Caki2 (cell line): Measurements from ENCODE around the gene NSD2. TPM values are rescaled to one million over a fixed set of nuclear protein-coding genes. Genes with fewer than 3 reads are reported as not detected.

Source experiments
- DNase-seq: peaks from one replicate; pipeline ENCODE4 v3.0.0-alpha.2; 2015; ENCODE audit warnings: low read depth
- in situ Hi-C: cut with HindIII; loops from 2 replicates; pipeline ENCODE4 v1.10.0; 2016; ENCODE audit warnings: low sequenced_read_pairs, low pct_unique_long_range_greater_than_20kb, mixed read lengths
- total RNA-seq: library from RNA; depleted of rRNA; stranded (reverse); fragments of >200 nt; shearing (Covaris generic); gene quantifications from 2 replicates; pipeline ENCODE4 v1.2.3, GENCODE V29; 2014; ENCODE audit warnings: low replicate concordance

Gene NSD2
- total RNA-seq, 1 experiment from 2014 or later = 54.8 TPM

DNA sequence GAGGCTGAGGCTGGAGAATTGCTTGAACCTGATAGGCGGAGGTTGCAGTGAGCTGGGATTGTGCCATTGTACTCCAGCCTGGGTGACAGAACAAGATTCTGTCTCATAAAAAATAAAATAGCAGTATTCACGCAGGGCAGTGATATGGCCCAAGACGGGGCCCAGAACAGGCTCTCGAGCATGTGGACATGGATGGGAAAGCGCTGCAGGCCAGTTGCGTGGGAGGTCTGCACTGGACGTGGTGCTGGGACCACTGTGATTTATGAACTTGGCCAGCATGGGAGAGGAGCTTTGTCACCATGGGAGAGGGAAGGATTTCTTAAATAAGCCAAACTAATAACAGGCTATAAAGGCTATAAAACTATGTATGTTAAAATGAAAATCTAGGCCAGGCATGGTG, 51.6 kb downstream of the NSD2 start:
- DNase-seq = no peak
- in situ Hi-C loops = no loop called here

DNA sequence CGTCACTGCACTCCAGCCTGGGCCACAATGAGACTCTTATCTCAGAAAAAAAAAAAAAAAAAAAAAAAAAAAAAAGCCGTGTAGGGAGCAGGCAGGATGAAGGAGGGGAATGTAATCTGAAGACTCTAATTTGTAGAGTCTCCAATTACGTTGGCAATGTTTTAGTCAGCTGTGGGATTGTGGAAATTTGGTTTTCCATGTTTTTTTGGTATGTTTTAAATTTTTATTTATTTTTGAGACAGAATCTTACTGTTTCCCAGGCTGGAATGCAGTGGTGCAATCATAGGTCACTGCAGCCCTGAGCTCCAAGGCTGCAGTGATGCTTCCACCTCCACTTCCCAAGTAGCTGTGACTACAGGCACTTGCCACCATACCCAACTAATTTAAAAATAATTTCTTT, 56.5 kb downstream of the NSD2 start:
- in situ Hi-C loops = no loop called here
- DNase-seq = no peak

DNA sequence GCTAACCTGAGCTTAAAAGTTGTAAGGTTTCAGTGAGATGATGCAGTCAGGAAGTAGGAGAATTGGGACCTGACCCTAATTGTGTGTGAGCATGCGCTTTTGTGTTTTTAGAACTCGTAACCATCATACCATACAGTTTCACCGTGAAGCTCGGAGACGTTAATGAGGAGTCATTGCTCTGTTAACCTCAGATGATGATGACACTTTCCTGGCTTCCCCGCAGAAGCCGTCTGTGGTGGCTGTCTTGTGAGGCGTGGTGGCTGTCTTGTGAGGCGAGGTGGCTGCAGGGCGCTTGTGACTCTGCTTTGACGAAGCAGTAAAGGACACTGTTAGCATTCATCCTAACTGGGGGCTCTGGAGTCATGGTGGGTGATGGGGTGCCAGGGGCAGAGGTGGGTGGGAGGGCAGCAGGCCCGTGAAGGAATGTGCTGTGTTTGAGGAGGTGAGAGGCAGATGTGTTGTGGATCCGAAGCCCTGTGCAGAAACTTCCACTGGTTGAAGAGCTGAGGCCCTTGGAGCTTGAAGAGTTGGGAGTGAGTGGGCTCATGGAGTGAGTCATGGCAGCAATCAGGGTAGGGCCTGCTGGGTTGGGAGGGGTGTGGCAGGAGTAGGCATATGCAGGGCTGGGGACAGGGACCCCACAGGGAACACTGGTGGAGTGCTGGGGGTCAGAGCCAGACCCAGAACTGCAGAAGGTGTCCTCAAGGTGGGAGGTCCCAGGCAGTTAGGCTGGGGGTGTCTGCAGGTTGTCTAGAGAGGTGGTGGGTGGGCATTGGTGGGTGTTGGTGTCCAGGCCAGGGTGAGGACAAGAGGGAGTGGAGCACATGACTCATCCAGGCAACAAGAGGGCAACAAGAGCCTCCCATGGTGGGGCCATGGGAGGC, 57.4 kb downstream of the NSD2 start:
- in situ Hi-C loops = no loop called here
- DNase-seq = no peak

DNA sequence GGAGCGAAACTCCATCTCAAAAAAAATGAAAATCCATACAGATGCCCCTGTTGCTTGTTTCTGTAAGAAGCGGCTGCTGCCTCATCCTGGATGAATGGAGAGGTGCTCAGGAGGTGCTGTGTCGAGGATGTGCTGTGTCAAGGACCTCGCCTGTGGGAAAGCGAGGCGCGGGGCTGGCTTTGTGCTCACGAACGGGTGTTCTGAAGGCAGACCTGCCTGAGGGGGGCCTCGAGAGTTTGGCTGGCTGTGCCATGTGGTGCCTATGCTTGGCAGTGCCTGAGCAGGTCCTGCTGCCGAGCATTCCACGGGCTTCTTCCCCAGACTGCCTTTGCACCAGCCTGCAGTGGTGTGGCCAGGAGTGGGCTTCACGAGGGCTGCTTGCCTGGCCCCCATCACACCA, 61.5 kb downstream of the NSD2 start:
- no peak for DNase-seq
- in situ Hi-C loops = no loop called here

DNA sequence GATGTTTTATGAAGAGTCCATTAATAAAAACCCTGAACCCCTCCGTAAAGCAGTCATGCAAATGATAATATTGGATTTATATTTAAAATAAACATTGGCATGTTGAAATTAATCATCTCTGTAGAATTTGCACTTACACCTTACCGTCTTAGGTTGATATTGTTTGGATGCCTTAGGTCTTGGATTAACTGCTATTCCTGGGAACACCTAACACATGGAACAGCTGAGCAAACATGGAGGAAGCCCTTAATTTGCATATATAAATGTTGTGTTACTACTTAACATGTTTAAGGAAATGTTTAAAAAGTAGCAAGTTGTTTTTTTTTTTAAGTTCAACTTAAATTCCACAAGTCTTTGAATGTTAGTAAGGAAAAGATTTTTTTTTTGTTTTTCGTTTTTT, 62.5 kb downstream of the NSD2 start:
- in situ Hi-C loops = no loop called here
- DNase-seq = no peak

DNA sequence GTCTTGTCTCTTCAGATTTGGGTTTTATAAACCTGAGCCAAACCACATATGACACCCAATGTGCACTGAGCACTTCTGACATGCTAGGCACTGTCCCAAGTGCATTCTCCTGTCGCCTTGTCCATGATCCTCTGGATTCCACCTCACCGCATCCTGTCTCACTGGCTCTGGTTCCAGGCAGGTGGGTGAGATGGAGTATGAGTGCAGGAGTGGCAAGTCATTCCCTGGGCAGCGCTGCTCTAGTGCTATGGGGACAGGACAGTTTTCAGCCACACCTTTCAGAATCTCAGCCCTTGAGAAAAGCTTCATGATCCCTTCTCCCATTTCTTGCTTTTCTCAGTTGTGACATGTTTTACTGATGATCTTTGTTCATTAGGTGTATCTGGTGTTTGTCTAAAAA, 66.4 kb downstream of the NSD2 start:
- DNase-seq = no peak
- in situ Hi-C loops = no loop called here

DNA sequence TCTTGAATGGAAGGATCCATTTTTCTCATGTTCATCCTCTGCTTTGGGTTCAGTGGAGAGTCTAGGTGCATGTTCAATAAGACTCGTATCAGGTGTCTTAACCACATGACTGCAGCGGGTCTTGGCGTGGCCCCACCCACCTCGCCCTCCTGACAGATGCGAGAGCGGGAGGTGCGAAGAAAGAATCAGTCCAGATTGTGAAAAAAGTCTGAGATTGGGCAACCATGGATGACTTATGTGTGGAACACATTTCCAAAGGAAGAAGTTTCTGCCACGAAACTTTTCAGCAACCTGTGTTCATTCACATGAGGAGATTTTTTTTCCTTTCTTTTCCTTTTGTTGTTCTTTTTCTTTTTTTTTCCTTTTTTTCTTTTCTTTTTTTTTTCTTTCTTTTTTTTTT, 66.8 kb downstream of the NSD2 start:
- no peak for DNase-seq
- in situ Hi-C loops = no loop called here

DNA sequence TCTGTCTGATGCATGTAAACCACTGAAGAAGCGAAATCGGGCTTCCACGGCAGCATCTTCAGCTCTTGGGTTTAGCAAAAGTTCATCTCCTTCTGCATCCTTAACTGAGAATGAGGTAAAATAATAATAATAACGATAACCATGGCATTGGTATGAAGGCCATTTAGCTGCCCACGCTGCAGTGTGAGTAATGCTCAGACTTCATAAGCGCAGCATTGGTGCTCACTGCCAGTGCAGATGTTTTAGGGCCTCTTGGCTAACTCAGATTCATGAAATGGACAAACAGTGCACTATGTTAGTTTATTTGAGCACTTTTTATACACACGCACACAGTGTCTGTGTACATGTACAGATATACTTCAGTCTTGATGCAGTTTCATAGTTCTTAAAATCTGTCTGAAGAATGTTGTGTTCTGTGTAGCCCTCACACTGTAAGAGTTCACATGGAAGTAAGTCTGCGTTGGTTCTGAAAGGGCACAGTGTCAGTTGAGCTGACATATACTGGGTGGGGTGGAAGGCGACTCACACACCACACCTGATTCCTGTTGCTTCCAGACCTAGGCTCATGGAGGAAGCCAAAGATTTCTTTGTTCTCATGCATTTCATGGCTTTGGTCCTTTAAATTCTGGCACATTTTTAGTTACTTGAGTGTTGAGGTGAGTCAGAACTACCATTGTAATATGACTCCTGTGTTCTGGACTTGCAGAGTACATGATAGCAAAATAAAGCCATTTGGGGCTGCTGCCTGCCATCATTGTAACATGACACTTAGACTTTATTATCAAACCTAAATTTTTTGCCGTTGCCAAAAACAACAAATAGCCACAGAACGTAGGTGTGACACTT, 68.7 kb downstream of the NSD2 start:
- DNase-seq = peak; percentile 61
- in situ Hi-C loops = no loop called here

DNA sequence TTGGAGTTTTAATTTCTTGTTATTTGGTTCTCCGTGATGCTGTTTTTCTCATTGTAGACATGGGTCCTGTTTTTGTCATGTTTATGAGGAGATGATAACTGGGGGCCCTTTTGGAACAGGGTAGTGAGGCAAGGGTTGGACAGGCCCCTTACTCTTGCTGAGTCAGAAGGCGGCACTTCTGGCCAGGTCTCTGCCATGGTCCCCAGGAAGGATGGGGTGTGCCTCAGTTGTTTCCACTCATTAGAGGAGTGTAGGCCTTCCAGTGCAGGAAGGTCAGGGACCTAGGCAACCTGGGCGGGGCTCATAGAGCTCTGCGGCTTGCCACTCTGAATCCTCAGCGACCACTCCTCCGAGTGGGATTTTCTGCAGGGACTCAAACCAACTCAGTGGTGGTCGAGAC, 69.4 kb downstream of the NSD2 start:
- DNase-seq = no peak
- in situ Hi-C loops = no loop called here

DNA sequence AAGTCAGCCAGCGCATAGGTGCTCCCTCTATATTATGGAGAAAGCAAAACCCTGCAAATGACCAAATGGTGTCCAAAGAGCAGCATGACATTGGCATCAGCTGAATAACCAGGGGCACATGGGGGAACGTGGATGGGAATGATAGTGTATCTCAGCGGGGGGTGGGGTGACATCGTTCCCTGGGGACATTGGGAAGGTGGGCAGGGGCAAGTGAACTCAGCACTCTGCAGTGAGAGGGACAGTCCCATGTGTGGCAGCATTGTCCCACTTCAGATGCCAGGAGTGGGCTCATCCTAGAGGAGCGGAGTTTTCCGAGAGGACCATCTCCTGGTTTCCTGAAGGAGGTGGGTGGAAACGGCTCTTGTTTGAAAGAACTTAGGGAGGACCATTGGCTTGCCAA, 72.7 kb downstream of the NSD2 start:
- in situ Hi-C loops = no loop called here
- no peak for DNase-seq

DNA sequence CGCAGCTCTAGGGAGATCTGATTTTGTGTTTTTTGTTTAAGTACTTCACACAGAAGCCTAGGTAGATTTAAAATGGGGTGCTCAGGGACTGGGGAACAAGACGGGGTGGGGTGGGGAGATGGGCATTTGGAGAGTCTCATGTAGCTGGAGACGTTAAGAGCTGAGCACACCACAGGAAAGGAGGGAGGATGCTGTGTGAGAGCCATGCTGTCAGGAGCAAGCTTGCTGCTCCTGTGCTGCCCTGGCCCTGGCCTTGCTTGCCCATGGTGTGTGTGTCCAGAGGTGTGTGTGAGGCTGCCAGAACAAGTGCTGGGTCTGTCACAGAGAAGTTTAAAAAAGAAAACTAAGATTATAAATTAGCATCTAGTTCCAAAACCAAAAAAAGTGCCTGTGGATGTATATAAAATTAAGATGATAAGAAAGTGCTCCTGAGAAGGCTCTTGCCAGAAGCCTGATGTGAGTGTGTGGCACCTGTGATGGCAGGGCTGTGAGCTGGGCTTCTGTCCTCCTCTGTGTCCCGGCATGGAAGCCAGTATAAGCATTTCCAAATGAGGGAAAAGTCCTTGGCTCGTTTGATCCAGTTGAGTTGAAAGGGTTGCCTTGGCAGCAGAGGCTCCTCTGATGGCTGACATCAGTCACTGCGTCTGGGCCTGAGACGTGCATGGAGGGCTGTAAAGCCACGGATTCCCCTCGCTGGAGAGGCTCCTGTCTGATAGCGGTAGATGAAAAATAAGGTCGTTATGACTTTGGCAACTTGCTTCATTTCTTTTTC, 74.1 kb downstream of the NSD2 start:
- in situ Hi-C loops = no loop called here

DNA sequence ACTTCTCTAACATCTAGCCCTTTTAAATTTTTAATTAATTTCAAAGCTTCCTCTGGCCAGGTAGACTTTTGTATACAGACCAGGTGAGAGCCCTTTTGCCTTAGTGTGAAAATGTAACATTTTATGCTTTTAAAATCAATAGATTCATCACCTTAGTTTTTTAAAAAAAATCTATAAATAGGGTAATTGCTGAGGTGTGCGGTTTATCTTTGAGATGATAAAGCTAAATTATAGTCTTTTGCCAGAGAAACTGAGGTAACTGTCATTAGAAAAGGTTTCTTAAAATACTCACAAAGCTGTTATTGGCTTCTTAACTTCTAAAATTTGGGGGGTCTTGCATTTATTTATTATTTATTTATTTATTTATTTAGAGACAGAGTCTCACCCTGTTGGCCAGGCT, 74.7 kb downstream of the NSD2 start:
- in situ Hi-C loops = no loop called here

More for the DNA sequence above, 74.1 kb downstream of the NSD2 start:
- DNase-seq = no peak

DNA sequence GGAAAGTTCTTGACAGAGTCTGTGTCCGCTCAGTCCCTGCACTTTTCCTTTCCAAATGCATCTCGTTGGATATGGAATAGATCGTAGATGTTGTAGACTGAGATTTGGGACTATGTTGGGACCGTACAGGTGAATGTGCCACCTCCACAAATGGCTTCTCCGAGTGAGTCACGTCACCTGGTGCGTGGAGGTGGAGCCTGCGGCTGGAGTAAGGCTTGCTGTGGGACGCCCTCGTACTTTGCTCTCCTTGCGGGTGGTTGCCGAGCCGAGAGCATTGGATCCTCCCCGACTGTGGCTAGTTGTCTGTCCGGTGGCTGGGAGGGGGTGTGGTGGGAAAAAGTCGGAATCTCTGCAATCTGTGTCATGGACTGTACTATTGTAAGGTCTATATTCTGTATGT, 77.0 kb downstream of the NSD2 start:
- DNase-seq = no peak
- in situ Hi-C loops = no loop called here

More for the DNA sequence above, 74.7 kb downstream of the NSD2 start:
- DNase-seq = no peak

DNA sequence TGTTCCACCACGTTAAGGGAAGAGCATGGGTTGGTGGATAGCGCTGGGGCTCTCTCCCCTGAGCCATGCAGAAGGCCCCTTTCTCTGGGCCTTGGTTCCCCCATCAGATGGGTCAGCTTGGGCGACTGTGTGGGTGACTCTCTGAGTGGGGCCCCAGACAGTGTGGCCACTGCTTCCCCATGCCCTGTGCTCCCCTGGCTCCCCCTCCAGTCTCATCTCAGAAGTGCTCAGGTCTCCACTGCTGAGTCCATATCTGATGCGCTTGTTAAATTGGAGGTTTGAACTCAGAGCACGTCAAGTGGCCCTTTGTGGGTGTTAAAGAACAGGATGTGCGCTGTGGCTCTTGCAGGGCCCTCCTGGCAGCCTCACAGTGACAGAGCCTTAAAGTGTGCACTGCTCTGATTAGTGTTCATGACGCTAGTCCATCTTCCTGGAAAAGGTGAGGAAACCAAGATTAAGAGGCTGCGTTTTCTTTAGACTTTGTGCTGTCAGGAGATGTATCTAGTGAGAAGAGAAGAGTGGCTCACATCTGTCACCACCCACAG, 77.8 kb downstream of the NSD2 start:
- in situ Hi-C loops = no loop called here
- DNase-seq = no peak

DNA sequence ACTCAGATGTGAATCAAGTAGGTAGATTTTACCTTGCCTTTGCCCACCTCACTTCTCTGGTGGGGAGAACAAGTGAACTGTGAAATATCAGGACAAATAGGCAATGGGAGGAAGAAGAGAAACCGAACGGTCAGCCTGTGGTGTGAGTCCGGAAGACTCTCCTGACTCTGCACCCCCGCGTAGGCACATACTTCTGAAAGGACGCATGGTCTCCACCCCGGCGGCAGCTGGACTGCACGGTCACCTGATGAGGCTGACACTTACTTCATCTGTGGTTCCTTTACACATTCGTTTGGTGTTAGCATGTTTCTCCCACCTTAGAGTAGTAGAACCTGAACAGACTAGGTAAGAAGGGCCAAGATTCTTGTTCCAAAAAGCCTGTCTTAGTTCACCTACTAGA, 79.2 kb downstream of the NSD2 start:
- DNase-seq = no peak
- in situ Hi-C loops = no loop called here

DNA sequence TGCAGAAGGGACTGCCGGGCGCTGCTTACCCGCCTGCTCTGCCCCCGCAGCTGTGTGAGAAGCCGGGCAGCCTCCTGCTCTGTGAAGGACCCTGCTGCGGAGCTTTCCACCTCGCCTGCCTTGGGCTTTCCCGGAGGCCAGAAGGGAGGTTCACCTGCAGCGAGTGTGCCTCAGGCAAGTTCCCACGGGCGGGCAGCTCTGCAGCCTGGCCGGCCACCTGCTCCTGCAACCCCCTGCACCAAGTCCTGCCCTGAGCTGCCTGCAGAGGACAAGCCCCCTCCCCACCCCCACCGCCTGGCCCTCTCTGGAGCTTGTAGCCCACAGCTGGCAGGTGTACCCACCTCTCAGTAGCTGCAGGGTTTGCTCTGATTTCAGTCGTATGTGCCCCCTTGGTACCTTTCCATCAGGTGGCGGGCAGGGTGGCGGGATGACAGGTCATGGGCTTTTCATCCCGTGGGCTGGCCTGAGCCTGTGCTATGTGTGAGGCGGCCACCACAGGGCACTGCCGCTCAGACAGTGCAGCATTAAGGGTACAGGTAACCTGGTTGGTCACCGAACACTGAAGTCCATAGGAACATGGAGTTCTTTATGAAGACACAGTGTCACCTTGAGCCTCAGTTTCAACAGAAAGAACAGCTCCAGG, 81.0 kb downstream of the NSD2 start:
- in situ Hi-C loops = no loop called here
- no peak for DNase-seq

DNA sequence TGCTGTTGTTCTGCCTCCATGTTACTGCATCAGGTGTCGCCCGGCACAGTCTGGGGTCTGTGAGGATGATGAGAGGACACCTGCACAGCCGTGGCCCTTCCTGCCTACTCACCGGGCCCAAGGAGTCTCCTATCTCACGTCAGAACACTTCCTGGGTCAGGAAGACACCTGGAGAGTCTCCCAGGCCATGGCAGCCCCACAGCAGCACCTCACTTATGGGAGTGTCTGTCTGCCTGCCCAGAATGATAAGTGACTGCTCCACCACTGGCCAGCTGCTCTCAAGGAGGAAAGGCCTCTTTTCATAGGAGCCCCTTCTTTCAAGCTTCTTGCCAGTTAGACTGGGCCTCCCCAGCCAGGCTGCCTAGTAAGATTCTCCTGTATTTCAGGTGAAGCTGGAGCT, 81.5 kb downstream of the NSD2 start:
- in situ Hi-C loops = no loop called here
- DNase-seq = no peak

DNA sequence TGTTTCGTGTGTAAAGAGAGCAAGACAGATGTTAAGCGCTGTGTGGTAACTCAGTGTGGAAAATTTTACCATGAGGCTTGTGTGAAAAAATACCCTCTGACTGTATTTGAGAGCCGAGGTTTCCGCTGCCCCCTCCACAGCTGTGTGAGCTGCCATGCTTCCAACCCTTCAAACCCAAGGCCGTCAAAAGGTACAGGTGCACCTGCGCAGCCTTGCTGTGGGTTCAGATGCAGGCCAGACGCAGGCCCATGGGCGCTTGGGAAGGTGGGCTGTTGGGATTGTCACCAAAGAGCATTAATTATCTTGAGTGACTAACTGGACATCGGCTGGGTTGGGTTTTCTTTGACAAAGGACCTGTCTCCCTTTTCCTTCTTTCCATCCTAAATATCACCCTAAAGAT, 82.1 kb downstream of the NSD2 start:
- in situ Hi-C loops = no loop called here
- DNase-seq = no peak
